ENCODE measurements around the gene APOBEC3F.

- TF ChIP-seq, protein P1, sequence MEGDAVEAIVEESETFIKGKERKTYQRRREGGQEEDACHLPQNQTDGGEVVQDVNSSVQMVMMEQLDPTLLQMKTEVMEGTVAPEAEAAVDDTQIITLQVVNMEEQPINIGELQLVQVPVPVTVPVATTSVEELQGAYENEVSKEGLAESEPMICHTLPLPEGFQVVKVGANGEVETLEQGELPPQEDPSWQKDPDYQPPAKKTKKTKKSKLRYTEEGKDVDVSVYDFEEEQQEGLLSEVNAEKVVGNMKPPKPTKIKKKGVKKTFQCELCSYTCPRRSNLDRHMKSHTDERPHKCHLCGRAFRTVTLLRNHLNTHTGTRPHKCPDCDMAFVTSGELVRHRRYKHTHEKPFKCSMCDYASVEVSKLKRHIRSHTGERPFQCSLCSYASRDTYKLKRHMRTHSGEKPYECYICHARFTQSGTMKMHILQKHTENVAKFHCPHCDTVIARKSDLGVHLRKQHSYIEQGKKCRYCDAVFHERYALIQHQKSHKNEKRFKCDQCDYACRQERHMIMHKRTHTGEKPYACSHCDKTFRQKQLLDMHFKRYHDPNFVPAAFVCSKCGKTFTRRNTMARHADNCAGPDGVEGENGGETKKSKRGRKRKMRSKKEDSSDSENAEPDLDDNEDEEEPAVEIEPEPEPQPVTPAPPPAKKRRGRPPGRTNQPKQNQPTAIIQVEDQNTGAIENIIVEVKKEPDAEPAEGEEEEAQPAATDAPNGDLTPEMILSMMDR (IDR thresholded peaks at IDR 0.05): no peak
- TF ChIP-seq POLR2A (IDR thresholded peaks at IDR 0.05): no peak
Measured at GRCh38 chr22:39080052-39080762, 39.5 kb downstream of the APOBEC3F start.
